ENCODE results near the gene CSKMT.

CSKMT gene

DNA sequence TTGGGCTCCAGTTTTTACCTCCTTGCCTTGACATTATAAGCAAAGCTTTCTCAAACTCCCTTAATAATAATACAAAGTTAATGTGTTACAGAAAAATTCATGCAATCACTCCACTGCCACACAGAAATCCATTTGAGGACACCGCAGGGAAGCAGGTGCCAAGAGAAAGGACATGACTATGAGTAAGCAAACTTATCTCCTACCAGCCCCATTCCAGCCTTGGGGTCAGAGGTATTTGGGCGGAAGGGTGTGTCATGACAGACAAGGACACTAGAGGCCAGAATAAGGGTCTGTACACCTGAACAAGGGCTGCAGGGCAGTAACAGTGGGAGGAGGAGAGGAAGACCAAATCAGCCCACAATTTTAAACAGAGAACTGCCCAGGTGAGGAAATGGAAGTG, 48.2 kb downstream of the CSKMT start:
- H3K27ac Mint-ChIP-seq: peak overlapping the region; percentile 82
- peaks cover 82% of the 10 kb centered on the region for H3K36me3 Mint-ChIP-seq (ENCODE audit: low read depth)
- H3K9me3 Mint-ChIP-seq: no peaks in the 10 kb centered on the region
- peaks cover 52% of the 10 kb centered on the region for H3K4me1 Mint-ChIP-seq (ENCODE audit: low read depth)
- no peaks in the 10 kb centered on the region for H3K27me3 Mint-ChIP-seq
- peak overlapping the region; percentile 18 for H3K4me3 Mint-ChIP-seq

DNA sequence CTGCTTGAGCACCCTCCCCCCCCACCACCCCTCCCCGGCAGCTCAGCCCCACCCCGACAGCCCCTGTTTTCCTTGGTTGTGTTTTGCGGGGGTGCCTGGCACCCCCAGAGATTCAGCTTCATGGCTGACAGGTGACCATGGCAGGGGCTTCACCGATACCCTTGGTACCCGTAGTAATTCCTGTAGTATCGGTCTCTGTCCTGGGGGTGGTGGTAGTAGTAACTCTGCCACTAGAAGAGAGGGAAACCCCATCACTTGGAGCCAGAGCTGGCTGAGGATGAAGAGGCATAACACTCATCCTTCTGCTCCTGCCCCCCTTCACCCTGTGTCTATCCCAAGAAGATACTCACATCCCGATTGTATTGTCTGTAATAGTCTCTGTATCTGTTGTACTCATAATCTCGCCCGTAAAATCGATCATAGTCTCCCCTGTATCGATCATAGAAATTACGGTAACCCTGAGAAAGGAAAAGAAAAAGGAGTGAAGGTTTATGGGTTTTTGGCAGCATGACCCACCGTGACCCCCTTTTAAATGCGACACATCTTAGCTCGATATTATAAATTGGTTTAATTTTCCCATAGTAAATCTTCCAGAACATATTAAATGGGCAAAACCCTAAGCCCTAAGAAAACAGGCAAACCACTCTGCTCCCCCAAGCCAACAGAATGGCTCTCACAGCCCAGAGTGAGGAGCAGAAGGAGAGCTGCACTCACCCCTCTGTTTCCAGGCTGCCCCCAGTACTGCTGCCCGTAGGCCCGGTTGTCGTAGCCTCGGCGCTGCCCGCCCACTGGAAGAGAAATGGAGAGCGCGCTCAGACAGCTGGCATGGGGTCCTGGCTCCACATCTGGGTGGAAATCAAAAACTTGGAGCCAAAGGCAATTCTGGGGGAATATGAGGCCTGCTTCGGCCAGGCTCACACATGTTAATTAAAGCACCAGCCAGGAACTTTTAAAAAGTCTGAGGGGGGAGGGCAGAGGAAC, 50.3 kb downstream of the CSKMT start:
- Mint-ChIP-seq H3K36me3 (ENCODE audit: low read depth) (peaks cover 82% of the 10 kb centered on the region), H3K27me3 (no peaks in the 10 kb centered on the region), H3K4me3 (no peak overlapping the region), H3K9me3 (no peaks in the 10 kb centered on the region), H3K4me1 (ENCODE audit: low read depth) (peaks cover 45% of the 10 kb centered on the region), H3K27ac (peak overlapping the region; percentile 72)

DNA sequence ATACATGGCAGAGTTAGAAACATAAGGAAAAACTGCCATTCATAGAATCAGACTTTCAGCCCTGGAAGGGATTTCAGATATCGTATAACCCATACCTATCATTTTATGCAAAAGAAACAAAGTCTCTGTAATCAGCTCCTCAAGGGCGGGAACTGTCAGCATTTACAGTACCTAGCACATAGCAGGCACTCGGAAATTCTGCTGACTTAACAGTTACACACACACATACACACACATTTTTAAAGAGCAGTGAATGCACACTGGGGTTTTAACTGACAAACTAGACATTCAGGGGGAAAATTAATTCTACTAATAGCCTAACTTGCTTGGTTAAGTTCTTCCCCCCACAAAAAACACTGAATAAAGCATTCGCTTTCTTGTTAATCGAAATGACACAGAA, 51.1 kb downstream of the CSKMT start:
- H3K4me1 Mint-ChIP-seq (ENCODE audit: low read depth): peaks cover 44% of the 10 kb centered on the region
- peaks cover 82% of the 10 kb centered on the region for H3K36me3 Mint-ChIP-seq (ENCODE audit: low read depth)
- peak overlapping the region; percentile 29 for H3K27ac Mint-ChIP-seq
- H3K4me3 Mint-ChIP-seq: no peak overlapping the region
- H3K9me3 Mint-ChIP-seq: no peaks in the 10 kb centered on the region
- no peaks in the 10 kb centered on the region for H3K27me3 Mint-ChIP-seq

DNA sequence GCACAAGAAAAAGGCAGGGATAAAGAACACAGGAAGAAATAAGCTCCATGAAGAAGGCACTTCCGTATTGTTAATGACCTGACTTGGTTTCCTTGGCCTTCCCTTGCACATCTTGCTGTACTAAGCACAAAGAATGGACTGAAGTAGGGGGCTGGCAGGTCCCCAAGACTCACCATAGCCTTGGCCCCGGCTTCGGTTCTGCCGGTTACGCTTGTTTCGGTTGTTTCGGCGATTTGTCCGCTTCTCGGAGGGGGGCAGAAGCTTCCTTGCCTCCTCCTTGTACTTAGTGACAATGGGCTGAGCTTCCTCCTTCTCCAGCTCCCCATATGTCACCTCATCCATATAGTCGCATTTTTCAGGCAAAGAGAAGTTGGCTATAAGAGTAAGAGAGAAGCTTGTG, 51.7 kb downstream of the CSKMT start:
- no peak overlapping the region for H3K4me3 Mint-ChIP-seq
- H3K27ac Mint-ChIP-seq: peak overlapping the region; percentile 22
- H3K4me1 Mint-ChIP-seq (ENCODE audit: low read depth): peaks cover 44% of the 10 kb centered on the region
- no peaks in the 10 kb centered on the region for H3K9me3 Mint-ChIP-seq
- H3K27me3 Mint-ChIP-seq: no peaks in the 10 kb centered on the region
- peaks cover 85% of the 10 kb centered on the region for H3K36me3 Mint-ChIP-seq (ENCODE audit: low read depth)

Measured in stimulated activated naive CD8-positive, alpha-beta T cell treated with anti-CD3 and anti-CD28 coated beads, Interleukin-15, Interleukin-2, amounts not matched to agents 100 ng/mL and 50 ng/mL, for 24 hours (primary cell).